ENCODE measurements around the gene MCEMP1.
"Not testable (repeated sequence)": the region's sequence is repeated elsewhere in the genome, so short reads cannot be mapped to it uniquely, and the experiment has no call there.

Gene MCEMP1

DNA sequence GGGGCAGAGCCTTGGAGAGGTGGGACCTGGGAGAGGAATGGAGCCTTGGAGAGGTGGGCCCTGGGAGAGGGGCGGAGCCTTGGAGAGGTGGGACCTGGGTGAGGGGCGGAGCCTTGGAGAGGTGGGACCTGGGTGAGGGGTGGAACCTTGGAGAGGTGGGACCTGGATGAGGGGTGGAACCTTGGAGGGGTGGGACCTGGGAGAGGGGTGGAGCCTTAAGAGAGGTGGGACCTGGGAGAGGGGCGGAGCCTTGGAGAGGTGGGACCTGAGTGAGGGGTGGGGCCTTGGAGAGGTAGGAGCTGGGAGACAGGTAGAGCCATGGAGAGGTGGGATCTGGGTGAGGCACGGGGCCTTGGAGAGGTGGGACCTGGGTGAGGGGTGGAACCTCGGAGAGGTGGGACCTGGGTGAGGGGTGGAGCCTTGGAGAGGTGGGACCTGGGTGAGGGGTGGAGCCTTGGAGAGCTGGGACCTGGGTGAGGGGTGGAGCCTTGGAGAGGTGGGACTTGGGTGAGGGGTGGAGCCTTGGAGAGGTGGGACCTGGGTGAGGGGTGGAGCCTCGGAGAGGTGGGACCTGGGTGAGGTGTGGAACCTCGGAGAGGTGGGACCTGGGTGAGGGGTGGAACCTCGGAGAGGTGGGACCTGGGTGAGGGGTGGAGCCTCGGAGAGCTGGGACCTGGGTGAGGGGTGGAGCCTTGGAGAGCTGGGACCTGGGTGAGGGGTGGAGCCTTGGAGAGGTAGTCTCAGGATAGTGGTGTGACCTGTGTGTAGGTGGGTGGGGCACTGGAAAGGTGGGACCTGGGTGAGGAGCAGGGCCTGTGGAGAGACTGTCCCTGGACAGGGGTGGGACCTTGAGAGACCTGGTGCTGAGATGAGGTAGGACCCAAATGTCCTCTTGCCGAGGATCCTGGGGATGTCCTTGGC, 33.0 kb upstream of the MCEMP1 start:
- not testable (repeated sequence) for DNase-seq (ENCODE audit: low read depth)

- no peak for DNase-seq (ENCODE audit: low read depth)
These were observed 32.4 kb upstream of the MCEMP1 start for GRCh38 chr19:7644550-7644877.

DNA sequence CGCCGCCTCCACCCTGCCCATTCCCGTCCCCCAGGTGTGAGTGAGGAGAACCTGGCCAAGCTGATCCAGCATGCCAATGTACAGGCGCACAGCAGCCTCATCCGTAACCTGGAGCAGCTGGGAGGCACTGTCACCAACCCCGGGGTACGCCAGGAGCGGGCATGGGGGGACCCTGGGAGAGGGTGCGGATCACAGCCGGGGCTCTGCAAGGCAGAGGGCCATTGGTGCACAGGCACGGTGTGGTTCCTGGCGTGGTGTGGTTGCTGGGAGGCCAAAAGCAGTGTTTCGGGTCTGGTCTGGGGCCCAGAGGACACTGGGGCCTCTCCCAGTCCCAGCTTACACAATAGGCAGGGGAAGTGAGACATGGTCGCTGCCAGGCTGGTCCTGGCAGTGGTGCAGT, 31.7 kb upstream of the MCEMP1 start:
- no peak for DNase-seq (ENCODE audit: low read depth)

DNA sequence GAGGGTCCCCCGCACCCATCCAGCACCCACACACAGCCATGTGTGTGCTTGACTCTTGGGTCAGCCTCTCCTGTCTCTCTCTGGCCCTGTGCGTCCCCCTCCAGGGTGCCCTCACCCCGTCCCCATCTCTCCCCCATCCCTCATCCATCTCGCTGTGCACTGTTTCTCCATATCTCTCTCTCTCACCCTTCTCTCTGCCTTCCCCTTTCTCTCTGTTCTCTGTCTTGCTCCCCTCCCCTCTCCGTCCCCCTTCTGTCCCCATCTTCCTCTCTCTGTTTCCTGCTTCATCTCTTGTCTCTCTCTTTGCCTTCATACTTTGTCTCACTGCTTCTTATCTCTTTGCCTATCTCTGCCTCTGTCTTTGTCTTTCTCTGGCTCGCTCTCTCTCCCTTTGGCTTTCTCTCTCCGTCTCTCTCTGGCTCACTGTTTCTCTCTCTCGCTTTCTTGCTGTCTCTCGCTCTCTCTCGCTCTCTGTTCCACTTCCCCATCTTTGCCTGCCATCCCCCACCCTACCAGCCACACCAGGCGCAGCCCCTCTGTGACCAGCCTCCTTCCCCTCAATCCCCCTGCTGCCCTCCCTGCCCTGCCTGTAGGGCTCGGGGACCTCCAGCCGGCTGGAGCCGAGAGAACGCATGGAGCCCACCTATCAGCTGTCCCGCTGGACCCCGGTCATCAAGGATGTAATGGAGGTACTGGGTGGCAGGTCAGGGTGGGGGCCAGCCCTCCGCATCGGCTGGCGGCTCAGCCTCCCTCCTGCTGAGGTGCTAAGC, 31.0 kb upstream of the MCEMP1 start:
- DNase-seq (ENCODE audit: low read depth) = no peak

- no peak for DNase-seq (ENCODE audit: low read depth)
These were observed 30.5 kb upstream of the MCEMP1 start for GRCh38 chr19:7646426-7646700.

DNA sequence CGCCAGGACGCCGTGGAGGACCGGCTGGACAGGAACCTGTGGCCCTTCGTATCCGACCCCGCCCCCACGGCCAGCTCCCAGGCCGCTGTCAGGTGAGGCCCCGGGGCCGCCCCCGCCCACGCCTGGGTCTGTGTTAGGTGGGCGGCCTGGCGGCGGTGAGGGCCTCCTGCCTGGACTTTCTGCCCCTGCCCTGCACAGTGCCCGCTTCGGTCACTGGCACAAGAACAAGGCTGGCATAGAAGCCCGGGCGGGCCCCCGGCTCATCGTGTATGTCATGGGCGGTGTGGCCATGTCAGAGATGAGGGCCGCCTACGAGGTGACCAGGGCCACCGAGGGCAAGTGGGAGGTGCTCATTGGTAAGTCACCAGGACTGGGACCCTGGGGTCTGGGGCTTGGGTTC, 29.7 kb upstream of the MCEMP1 start:
- no peak for DNase-seq (ENCODE audit: low read depth)

- DNase-seq (ENCODE audit: low read depth) = no peak
These were observed 28.4 kb upstream of the MCEMP1 start for GRCh38 chr19:7648265-7649014.

DNA sequence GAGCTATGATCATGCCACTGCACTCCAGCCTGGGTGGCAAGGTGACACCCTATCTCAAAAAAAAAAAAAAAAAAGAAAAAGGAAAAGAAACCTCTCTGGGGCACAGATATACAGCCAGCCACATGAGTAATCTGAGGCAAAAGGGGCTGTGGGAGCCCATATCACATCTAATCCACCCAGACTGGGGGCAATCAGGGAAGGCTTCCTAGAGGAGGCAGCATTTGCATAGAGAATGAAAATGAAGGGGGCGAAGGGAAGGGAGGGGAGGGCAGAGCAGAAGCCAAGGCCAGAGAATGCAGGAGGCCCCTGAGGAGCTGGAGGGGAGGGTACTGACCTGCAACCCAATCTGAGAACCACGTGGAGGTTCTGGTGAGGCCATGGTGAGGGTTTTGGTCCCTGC, 26.7 kb upstream of the MCEMP1 start:
- no peak for DNase-seq (ENCODE audit: low read depth)

GRCh38 chr19:7652061-7652641, 24.7 kb upstream of the MCEMP1 start:
- peak; percentile 72 for DNase-seq (ENCODE audit: low read depth)

DNA sequence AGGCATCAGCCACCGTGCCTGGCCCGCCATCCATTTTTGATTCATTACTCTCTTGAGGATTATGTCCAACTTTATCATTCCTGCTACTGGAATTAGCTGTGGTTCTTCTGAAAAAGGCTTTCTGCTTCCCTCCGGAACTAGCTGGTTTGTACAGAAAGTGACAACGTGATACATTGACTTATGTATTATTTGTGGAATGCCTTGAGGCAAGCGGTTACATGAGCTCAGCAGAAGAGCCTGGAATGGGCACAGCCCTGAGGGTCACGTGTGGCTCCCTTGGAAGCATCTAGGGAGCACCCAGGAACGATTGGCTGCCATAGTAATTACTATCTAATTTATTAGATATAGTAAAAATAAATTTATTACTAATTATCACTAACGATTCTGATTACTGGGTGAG, 22.5 kb upstream of the MCEMP1 start:
- no peak for DNase-seq (ENCODE audit: low read depth)

DNA sequence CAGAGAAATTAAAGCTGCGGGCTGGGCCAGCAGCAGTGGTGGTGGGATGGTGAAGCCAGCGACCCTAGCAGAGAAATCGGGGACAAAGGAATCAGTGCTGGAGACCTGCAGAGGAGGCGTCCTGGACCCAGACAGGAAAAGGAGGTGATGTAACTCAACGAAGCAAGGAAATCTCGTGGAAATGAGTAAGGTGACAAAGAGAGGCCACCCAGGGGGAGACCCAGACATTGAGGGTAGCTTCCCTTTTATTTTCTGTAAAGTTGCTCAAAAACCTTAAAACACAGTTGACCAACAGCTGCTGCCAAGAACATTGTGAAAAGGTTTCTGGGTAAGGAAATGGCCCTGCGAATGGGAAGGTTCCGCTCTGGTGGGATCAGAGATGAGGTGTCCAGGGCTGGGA, 21.3 kb upstream of the MCEMP1 start:
- no peak for DNase-seq (ENCODE audit: low read depth)

GRCh38 chr19:7657131-7657751, 19.6 kb upstream of the MCEMP1 start:
- DNase-seq (ENCODE audit: low read depth) = no peak

GRCh38 chr19:7658219-7658686, 18.6 kb upstream of the MCEMP1 start:
- DNase-seq (ENCODE audit: low read depth) = no peak

DNA sequence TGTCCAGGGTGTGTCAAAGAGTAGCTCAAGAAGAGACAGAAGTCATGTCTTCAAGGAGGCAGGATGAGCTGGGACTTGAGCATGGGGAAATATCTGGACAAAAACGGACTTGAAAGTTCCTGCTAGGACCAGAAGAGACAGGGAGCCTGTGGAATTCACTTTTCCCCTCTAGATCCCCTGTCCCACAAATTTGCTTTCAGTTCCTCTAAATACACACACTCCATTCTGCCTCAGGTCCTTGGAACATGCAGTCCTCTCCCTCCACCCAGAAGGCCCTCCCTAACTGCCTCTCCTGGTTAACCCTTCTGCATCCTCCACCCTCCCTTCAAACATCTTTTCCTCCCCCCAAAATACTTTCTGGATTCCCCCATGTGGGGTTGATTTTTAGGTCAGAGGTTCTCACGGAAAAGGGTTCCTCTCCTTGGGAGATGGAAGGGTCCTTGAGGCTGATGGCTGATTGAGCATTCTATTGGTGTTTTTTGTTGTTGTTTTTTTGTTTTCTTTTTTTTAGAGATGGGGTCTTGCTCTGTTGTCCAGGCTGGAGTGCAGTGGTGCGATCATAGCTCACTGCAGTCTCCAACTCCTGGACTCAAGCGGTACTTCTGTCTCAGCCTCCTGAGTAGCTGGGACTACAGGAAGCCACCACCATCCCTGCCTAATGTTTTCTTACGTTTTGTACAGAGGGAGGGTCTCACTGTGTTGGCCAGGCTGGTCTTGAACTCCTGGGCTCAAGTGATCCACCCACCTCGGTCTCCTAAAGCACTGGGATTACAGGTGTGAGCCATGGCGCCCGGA, 14.9 kb upstream of the MCEMP1 start:
- no peak for DNase-seq (ENCODE audit: low read depth)

DNA sequence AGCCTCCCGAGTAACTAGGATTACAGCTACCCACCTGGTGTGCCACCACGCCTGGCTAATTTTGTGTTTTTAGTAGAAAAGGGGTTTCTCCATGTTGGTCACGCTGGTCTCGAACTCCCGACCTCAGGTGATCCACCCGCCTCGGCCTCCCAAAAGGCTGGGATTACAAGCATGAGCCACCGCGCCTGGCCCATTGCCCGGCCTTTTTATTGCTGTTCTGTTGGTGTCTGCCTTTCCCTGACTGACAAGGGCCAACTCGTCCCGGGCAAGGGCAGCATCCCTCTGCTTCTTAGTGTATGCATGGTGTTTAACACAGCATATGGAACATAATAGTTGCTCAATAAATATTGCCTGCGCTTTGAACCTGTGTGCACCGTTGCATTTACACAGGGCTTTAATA, 14.2 kb upstream of the MCEMP1 start:
- no peak for DNase-seq (ENCODE audit: low read depth)

- no peak for DNase-seq (ENCODE audit: low read depth)
These were observed 13.2 kb upstream of the MCEMP1 start for GRCh38 chr19:7663706-7664105.

GRCh38 chr19:7665076-7665475, 11.8 kb upstream of the MCEMP1 start:
- no peak for DNase-seq (ENCODE audit: low read depth)

DNA sequence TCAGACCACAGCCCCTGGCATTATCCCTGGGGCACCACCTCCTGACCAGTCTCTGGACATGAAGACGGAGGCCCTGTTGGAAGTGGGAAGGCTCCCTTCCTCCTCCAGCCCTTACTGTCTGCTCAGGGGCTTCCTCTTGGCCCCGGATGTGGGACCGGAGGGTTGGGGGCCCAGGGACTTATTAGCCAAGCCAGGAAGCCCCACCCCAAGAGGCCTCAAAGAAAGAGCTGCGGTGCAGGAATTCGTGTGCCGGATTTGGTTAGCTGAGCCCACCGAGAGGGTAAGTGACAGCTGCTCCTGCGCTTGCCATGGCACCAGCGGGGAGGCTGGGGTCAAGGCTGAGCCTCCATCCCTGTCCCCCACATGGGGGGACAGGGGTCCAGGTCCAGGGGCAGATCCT, 8.0 kb upstream of the MCEMP1 start, which contains the start of gene RETN:
RETN (plus strand) TSS at position 208 of the 400 bp plus-strand sequence. CDS start 278 bp downstream, outside the sequence.
- DNase-seq (ENCODE audit: low read depth) = no peak

- DNase-seq (ENCODE audit: low read depth) = no peak
These were observed 7.2 kb upstream of the MCEMP1 start for GRCh38 chr19:7669641-7670040.

DNA sequence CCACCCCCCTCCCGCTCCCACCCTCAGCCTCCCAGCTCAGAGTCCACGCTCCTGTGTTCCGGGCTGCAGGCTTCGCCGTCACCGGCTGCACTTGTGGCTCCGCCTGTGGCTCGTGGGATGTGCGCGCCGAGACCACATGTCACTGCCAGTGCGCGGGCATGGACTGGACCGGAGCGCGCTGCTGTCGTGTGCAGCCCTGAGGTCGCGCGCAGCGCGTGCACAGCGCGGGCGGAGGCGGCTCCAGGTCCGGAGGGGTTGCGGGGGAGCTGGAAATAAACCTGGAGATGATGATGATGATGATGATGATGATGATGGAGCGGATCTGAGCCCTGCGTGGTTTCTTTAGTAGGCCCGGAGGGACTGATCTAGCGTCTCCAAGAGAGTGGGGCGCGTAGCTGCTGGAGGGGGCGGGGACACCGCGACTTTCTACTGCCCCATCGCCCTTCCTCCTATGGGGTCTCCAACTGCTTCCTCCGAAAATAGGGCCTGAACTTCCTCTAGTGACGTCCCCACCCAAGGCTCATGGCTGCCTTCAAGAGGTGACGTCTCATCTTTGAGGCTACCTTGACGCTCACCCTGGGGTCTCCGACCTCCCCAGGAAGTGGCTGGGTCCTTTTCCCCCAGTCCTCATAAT, 6.6 kb upstream of the MCEMP1 start:
- no peak for DNase-seq (ENCODE audit: low read depth)

DNA sequence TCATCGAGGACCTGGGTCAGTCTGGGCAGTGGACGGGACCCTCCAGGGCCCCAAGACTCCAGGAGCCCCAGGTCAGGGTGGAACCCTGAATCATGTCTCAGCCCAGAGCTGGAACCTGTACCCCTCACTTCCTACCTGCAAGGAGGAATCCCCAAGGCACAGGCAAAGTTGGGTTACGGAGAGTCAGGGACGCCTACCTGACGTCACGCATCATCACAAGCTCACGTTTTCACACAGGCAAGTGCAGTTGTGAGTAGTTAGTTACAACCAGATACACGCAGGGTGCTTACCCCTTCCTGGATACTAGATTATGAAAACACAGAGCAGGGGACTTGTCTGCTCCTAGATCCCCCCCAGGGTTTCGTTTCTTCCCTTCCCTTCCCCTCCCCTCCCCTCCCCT, 6.1 kb upstream of the MCEMP1 start:
- no peak for DNase-seq (ENCODE audit: low read depth)
